HEK293 (cell line): ENCODE data around the gene TMEM62.

Experiments used
- CTCF ChIA-PET: fragments of 350-600 bp; formaldehyde crosslinking; extraction: SDS; loops from one replicate; lab custom pipeline; 2021; ENCODE audit warnings: antibody characterized with exemption; lab: Yijun Ruan, JAX
- POLR2A ChIA-PET: fragments of 300-600 bp; formaldehyde crosslinking; extraction: SDS; loops from one replicate; lab custom pipeline; 2020; ENCODE audit warnings: antibody characterized with exemption, inconsistent platforms; lab: Yijun Ruan, JAX
- H3K27ac ChIP-seq: fragments of 200-500 bp; sonication (Bioruptor generic); 2 replicates; pipeline ENCODE4 v1.5.1; 2014; ENCODE audit warnings: low read depth, low read length, control low read depth, inconsistent platforms; ENCODE audit errors: extremely low read depth
- H3K36me3 ChIP-seq, 2 experiments: fragments of 200-500 bp in 1 of 2; sonication (Bioruptor generic) in 1 of 2; 1 replicate in 1 of 2; 2 replicates in 1 of 2; pipeline ENCODE4 v1.5.1; 2014 to 2017; ENCODE audit warnings: inconsistent platforms in 2 of 2, low read length in 2 of 2; ENCODE audit not compliant: control insufficient read depth in 2 of 2, insufficient read depth in 1 of 2
- H3K4me1 ChIP-seq: fragments of 200-500 bp; sonication (Bioruptor generic); 2 replicates; pipeline ENCODE4 v1.5.1; 2014; ENCODE audit warnings: mild to moderate bottlenecking, low read length, inconsistent platforms; ENCODE audit not compliant: control insufficient read depth, insufficient read depth
- H3K4me3 ChIP-seq: 2 replicates; pipeline ENCODE4 v1.5.1; 2011; ENCODE audit warnings: low read depth, mild to moderate bottlenecking, control low read depth, low read length, moderate library complexity
- H3K9me3 ChIP-seq: fragments of 200-500 bp; sonication (Bioruptor generic); 2 replicates; pipeline ENCODE4 v1.5.1; 2014; ENCODE audit warnings: low read depth, low read length, inconsistent platforms; ENCODE audit not compliant: control insufficient read depth, insufficient read depth
- OVOL3 ChIP-seq: fragments of 450-650 bp; formaldehyde crosslinking; IDR thresholded peaks from 2 replicates; pipeline ENCODE4 v1.5.1; 2016; ENCODE audit warnings: missing biosample characterization, missing genetic modification characterization
- PRDM1 ChIP-seq: fragments of 450-650 bp; formaldehyde crosslinking; IDR thresholded peaks from 2 replicates; pipeline ENCODE4; 2016; ENCODE audit warnings: missing biosample characterization, missing genetic modification characterization
- PRDM10 ChIP-seq: fragments of 450-650 bp; formaldehyde crosslinking; IDR thresholded peaks from 2 replicates; pipeline ENCODE4 v1.5.1; 2016; ENCODE audit warnings: missing biosample characterization, missing genetic modification characterization
- SCRT1 ChIP-seq: fragments of 450-650 bp; formaldehyde crosslinking; IDR thresholded peaks from 2 replicates; pipeline ENCODE4 v1.5.1; 2016; ENCODE audit warnings: missing biosample characterization, missing genetic modification characterization, borderline replicate concordance
- SCRT2 ChIP-seq: fragments of 450-650 bp; formaldehyde crosslinking; IDR thresholded peaks from 2 replicates; pipeline ENCODE4 v1.5.1; 2016; ENCODE audit warnings: missing biosample characterization, missing genetic modification characterization
- SP7 ChIP-seq: fragments of 450-650 bp; formaldehyde crosslinking; IDR thresholded peaks from 2 replicates; pipeline ENCODE4 v1.5.1; 2016; ENCODE audit warnings: missing biosample characterization, missing genetic modification characterization
- YY1 ChIP-seq: fragments of 450-650 bp; formaldehyde crosslinking; IDR thresholded peaks from 2 replicates; pipeline ENCODE4 v1.5.1; 2018; ENCODE audit warnings: missing biosample characterization, missing genetic modification characterization
- ZBTB21 ChIP-seq: fragments of 450-650 bp; formaldehyde crosslinking; IDR thresholded peaks from 2 replicates; pipeline ENCODE4 v1.5.1; 2017; ENCODE audit warnings: missing biosample characterization, missing genetic modification characterization
- ZBTB8A ChIP-seq: fragments of 450-650 bp; formaldehyde crosslinking; IDR thresholded peaks from 2 replicates; pipeline ENCODE4 v1.5.1; 2016; ENCODE audit warnings: missing biosample characterization, missing genetic modification characterization
- ZNF121 ChIP-seq: fragments of 450-650 bp; formaldehyde crosslinking; IDR thresholded peaks from 2 replicates; pipeline ENCODE4 v1.5.1; 2016; ENCODE audit warnings: missing biosample characterization, missing genetic modification characterization
- ZNF2 ChIP-seq: fragments of 450-650 bp; formaldehyde crosslinking; IDR thresholded peaks from 2 replicates; pipeline ENCODE4 v1.5.1; 2016; ENCODE audit warnings: missing biosample characterization, missing genetic modification characterization
- ZNF292 ChIP-seq: fragments of 450-650 bp; formaldehyde crosslinking; IDR thresholded peaks from 2 replicates; pipeline ENCODE4 v1.5.1; 2016; ENCODE audit warnings: low read depth, missing biosample characterization, missing genetic modification characterization, borderline replicate concordance
- ZNF335 ChIP-seq: fragments of 450-650 bp; formaldehyde crosslinking; conservative IDR thresholded peaks from 2 replicates; pipeline ENCODE4 v1.5.1; 2016; ENCODE audit warnings: missing biosample characterization, missing genetic modification characterization
- ZNF362 ChIP-seq: fragments of 450-650 bp; formaldehyde crosslinking; IDR thresholded peaks from 2 replicates; pipeline ENCODE4 v1.5.1; 2016; ENCODE audit warnings: missing biosample characterization, missing genetic modification characterization
- ZNF366 ChIP-seq: fragments of 450-650 bp; formaldehyde crosslinking; conservative IDR thresholded peaks from 2 replicates; pipeline ENCODE4 v1.5.1; 2016; ENCODE audit warnings: missing biosample characterization, missing genetic modification characterization
- ZNF404 ChIP-seq: fragments of 450-650 bp; formaldehyde crosslinking; IDR thresholded peaks from 2 replicates; pipeline ENCODE4 v1.5.1; 2017; ENCODE audit warnings: missing biosample characterization, missing genetic modification characterization
- ZNF560 ChIP-seq: fragments of 450-650 bp; formaldehyde crosslinking; IDR thresholded peaks from 2 replicates; pipeline ENCODE4 v1.5.1; 2017; ENCODE audit warnings: missing biosample characterization, missing genetic modification characterization, borderline replicate concordance
- ZNF654 ChIP-seq: fragments of 450-650 bp; formaldehyde crosslinking; IDR thresholded peaks from 2 replicates; pipeline ENCODE4 v1.5.1; 2016; ENCODE audit warnings: low read depth, missing biosample characterization, missing genetic modification characterization
- ZNF704 ChIP-seq: fragments of 450-650 bp; formaldehyde crosslinking; IDR thresholded peaks from 2 replicates; pipeline ENCODE4 v1.5.1; 2016; ENCODE audit warnings: missing biosample characterization, missing genetic modification characterization
- ZXDB ChIP-seq: fragments of 450-650 bp; formaldehyde crosslinking; IDR thresholded peaks from 2 replicates; pipeline ENCODE4 v1.5.1; 2016; ENCODE audit warnings: missing biosample characterization, missing genetic modification characterization

The TMEM62 gene

GRCh38 chr15:43132830-43133429 is 456 bp upstream of the TMEM62 start:
- Histone ChIP-seq H3K27ac (peak overlapping the region; percentile 64; the same call in 1 of the 2 replicates), H3K36me3 (peaks cover 8 to 17% of the 10 kb centered on the region in 2 experiments; a peak in 2 of 3 replicates), H3K4me1 (no peaks in the 10 kb centered on the region), H3K9me3 (no peaks in the 10 kb centered on the region), H3K4me3 (peak overlapping the region; percentile 65)
- TF ChIP-seq OVOL3 (tag by site-specific recombination) (0 out of 2 replicates have a peak, but pooled peaks have one; percentile 3), PRDM10 (tag by site-specific recombination) (peak; percentile 40), ZXDB (tag by site-specific recombination) (peak; percentile 21; the same call in 1 of the 2 replicates), ZNF335 (tag by site-specific recombination) (peak; percentile 42), PRDM1 (0 out of 2 replicates have a peak, but pooled peaks have one; percentile 30), ZNF704 (tag by site-specific recombination) (no peak), ZNF2 (tag by site-specific recombination) (no peak), ZBTB21 (tag by site-specific recombination) (no peak), ZNF560 (no peak), SP7 (tag by site-specific recombination) (peak; percentile 11; the same call in 1 of the 2 replicates), ZNF121 (tag by site-specific recombination) (peak; percentile 79; the same call in 1 of the 2 replicates), ZNF366 (0 out of 2 replicates have a peak, but pooled peaks have one; percentile 37)
- ChIA-PET CTCF (interaction anchor here (1.0 kb wide), 1 partner anchor 153 kb away, joined by 3 read pairs; no protein-coding TSS in a partner anchor), POLR2A (no interaction called here)

GRCh38 chr15:43134157-43134635 is 810 bp downstream of the TMEM62 start:
- TF ChIP-seq YY1 (tag by site-specific recombination) (no peak), SCRT1 (tag by site-specific recombination) (peak; percentile 94), ZNF654 (tag by site-specific recombination) (no peak), ZNF404 (tag by site-specific recombination) (no peak), ZNF560 (no peak), SCRT2 (tag by site-specific recombination) (peak; percentile 96), ZBTB8A (tag by site-specific recombination) (no peak), ZNF362 (no peak), ZNF292 (tag by site-specific recombination) (no peak)
- Histone ChIP-seq H3K9me3 (no peaks in the 10 kb centered on the region), H3K36me3 (peaks cover 13 to 30% of the 10 kb centered on the region in 2 experiments; a peak in 2 of 3 replicates), H3K4me1 (no peaks in the 10 kb centered on the region), H3K27ac (peak overlapping the region; percentile 64; the same call in 1 of the 2 replicates), H3K4me3 (peak overlapping the region; percentile 65)
- ChIA-PET POLR2A (no interaction called here), CTCF (no interaction called here)
